HepG2 (cell line): ENCODE results near the gene HIBADH. TPM values are rescaled to one million over a fixed set of nuclear protein-coding genes. Genes with fewer than 3 reads are reported as not detected.

Source experiments
- CEBPB ChIP-seq: IDR thresholded peaks from 2 replicates; pipeline ENCODE4 v1.6.1; 2011; ENCODE audit warnings: low read depth, low read length, improper control_type of control experiment, borderline replicate concordance
- FOSL2 ChIP-seq: sonication (generic); formaldehyde crosslinking; IDR thresholded peaks from 2 replicates; pipeline ENCODE4 v1.4.0; 2020; ENCODE audit warnings: missing genetic modification reagents
- GATAD1 ChIP-seq: IDR thresholded peaks from 2 replicates; pipeline ENCODE4 v1.6.1; 2016; ENCODE audit warnings: missing genetic modification reagents, missing compliant biosample characterization
- HNF4A ChIP-seq: sonication (generic); formaldehyde crosslinking; IDR thresholded peaks from 2 replicates; pipeline ENCODE4 v1.4.0; 2020; ENCODE audit warnings: missing genetic modification reagents
- IRF2 ChIP-seq: IDR thresholded peaks from 2 replicates; pipeline ENCODE4 v1.6.1; 2018; ENCODE audit warnings: missing genetic modification reagents, missing compliant biosample characterization
- ISL2 ChIP-seq: sonication (generic); formaldehyde crosslinking; IDR thresholded peaks from 2 replicates; pipeline ENCODE4 v1.5.0; 2020; ENCODE audit warnings: missing genetic modification reagents
- JUNB ChIP-seq: sonication (generic); formaldehyde crosslinking; IDR thresholded peaks from 2 replicates; pipeline ENCODE4 v1.8.0; 2022; ENCODE audit warnings: missing genetic modification reagents, mild to moderate bottlenecking, borderline replicate concordance
- KDM5A ChIP-seq: fragments of 200-600 bp; sonication (generic); IDR thresholded peaks from 2 replicates; pipeline ENCODE4 v1.7.0; 2018; ENCODE audit warnings: antibody characterized with exemption, mild to moderate bottlenecking, low read length, borderline replicate concordance
- KDM6A ChIP-seq: IDR thresholded peaks from 2 replicates; pipeline ENCODE4 v1.6.1; 2016; ENCODE audit warnings: low read depth
- POGZ ChIP-seq: sonication (generic); formaldehyde crosslinking; IDR thresholded peaks from 2 replicates; pipeline ENCODE4 v1.4.0; 2020; ENCODE audit warnings: mild to moderate bottlenecking, missing genetic modification reagents
- PPARG ChIP-seq: conservative IDR thresholded peaks from 2 replicates; pipeline ENCODE4 v1.6.1; 2016; ENCODE audit warnings: missing biosample characterization, missing genetic modification reagents
- RFXANK ChIP-seq: IDR thresholded peaks from 2 replicates; pipeline ENCODE4 v1.6.1; 2016
- RXRA ChIP-seq: sonication (generic); formaldehyde crosslinking; IDR thresholded peaks from 2 replicates; pipeline ENCODE4 v1.5.1; 2020; ENCODE audit warnings: missing genetic modification reagents
- SOX5 ChIP-seq: IDR thresholded peaks from 2 replicates; pipeline ENCODE4 v1.6.1; 2016; ENCODE audit warnings: borderline replicate concordance
- SP5 ChIP-seq: IDR thresholded peaks from 2 replicates; pipeline ENCODE4 v1.6.1; 2016; ENCODE audit warnings: low read depth, borderline replicate concordance
- ZBTB7B ChIP-seq: sonication (generic); formaldehyde crosslinking; IDR thresholded peaks from 2 replicates; pipeline ENCODE4 v1.4.0; 2020; ENCODE audit warnings: missing genetic modification reagents
- ZFP36 ChIP-seq: fragments of 150-350 bp; IDR thresholded peaks from 2 replicates; pipeline ENCODE4 v1.6.1; 2018; ENCODE audit warnings: borderline replicate concordance, low read length, low read depth; ENCODE audit not compliant: partially characterized antibody
- ZNF124 ChIP-seq: sonication (generic); formaldehyde crosslinking; IDR thresholded peaks from 2 replicates; pipeline ENCODE4 v1.4.0; 2020; ENCODE audit warnings: missing genetic modification reagents
- ZNF331 ChIP-seq: sonication (generic); formaldehyde crosslinking; IDR thresholded peaks from 2 replicates; pipeline ENCODE4 v1.4.0; 2020; ENCODE audit warnings: missing genetic modification reagents
- ZNF503 ChIP-seq: sonication (generic); formaldehyde crosslinking; IDR thresholded peaks from 2 replicates; pipeline ENCODE4 v1.4.0; 2020; ENCODE audit warnings: missing genetic modification reagents
- ZNF644 ChIP-seq: IDR thresholded peaks from 2 replicates; pipeline ENCODE4 v1.6.1; 2016; ENCODE audit warnings: low read depth
- ZSCAN9 ChIP-seq: IDR thresholded peaks from 2 replicates; pipeline ENCODE4 v1.6.1; 2016; ENCODE audit warnings: borderline replicate concordance
- polyA plus RNA-seq, 8 experiments: library from polyadenylated mRNA; depleted of rRNA in 3 of 8; stranded (reverse) in 7 of 8; unstranded in 1 of 8; fragments of >200 nt; fragmentation: Illumina TruSeq in 4 of 8; extraction: Trizol in 4 of 8; gene quantifications; 2 replicates each; pipeline versions ENCODE4 v1.2.1 to v1.2.3, GENCODE V29; 2011 to 2016; ENCODE audit warnings: low read depth in 4 of 8, missing spikeins in 1 of 8, mixed read lengths in 1 of 8; ENCODE audit not compliant: insufficient read depth in 1 of 8
- total RNA-seq, 5 experiments: library from RNA; depleted of rRNA; stranded (reverse); fragments of >200 nt; fragmentation: Illumina TruSeq; extraction: Trizol; gene quantifications; 2 replicates each; pipeline ENCODE4 v1.2.3, GENCODE V29; 2016; ENCODE audit warnings: low read depth in 1 of 5
- TF ChIP-seq, protein P1 (sequence below), 2 experiments: IDR thresholded peaks; 2 replicates each; pipeline ENCODE4 v1.6.1; 2011 to 2012; ENCODE audit warnings: low read length in 2 of 2, borderline replicate concordance in 1 of 2, low read depth in 1 of 2, mild to moderate bottlenecking in 1 of 2, moderate library complexity in 1 of 2
- TF ChIP-seq, protein P2 (sequence below): sonication (generic); formaldehyde crosslinking; IDR thresholded peaks from 2 replicates; pipeline ENCODE4 v1.8.0; 2022; ENCODE audit warnings: missing genetic modification reagents, mild to moderate bottlenecking, borderline replicate concordance
- TF ChIP-seq, protein P3 (sequence below): sonication (generic); formaldehyde crosslinking; IDR thresholded peaks from 2 replicates; pipeline ENCODE4 v1.4.0; 2020; ENCODE audit warnings: mild to moderate bottlenecking, missing genetic modification reagents, borderline replicate concordance

HIBADH gene
- total and polyA plus RNA-seq, 2 of the 13 experiments (the other 11 are each of a cell fraction or from before 2014, with no cell fraction given): 49.9 to 59.5 TPM

DNA sequence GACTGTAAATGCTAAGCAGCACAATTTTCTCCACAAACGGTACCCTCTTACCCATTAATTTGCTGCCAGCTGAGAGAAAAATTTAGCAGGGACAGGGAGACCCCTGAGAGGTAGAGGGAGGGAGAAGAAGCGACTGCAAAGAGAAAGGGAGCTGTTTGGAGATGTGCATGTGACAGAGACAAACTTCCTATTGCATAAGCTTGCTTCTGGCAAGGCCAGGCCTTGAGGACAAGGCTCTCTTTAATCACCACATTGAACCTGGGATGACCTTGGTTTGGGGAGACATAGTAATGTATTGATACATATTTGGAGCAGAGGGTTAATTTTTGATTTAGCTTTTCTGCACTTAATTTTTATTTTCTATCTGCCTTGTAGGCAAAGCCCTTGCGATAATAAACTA lies 31.1 kb upstream of the HIBADH start (continued):
- TF ChIP-seq, protein P1, sequence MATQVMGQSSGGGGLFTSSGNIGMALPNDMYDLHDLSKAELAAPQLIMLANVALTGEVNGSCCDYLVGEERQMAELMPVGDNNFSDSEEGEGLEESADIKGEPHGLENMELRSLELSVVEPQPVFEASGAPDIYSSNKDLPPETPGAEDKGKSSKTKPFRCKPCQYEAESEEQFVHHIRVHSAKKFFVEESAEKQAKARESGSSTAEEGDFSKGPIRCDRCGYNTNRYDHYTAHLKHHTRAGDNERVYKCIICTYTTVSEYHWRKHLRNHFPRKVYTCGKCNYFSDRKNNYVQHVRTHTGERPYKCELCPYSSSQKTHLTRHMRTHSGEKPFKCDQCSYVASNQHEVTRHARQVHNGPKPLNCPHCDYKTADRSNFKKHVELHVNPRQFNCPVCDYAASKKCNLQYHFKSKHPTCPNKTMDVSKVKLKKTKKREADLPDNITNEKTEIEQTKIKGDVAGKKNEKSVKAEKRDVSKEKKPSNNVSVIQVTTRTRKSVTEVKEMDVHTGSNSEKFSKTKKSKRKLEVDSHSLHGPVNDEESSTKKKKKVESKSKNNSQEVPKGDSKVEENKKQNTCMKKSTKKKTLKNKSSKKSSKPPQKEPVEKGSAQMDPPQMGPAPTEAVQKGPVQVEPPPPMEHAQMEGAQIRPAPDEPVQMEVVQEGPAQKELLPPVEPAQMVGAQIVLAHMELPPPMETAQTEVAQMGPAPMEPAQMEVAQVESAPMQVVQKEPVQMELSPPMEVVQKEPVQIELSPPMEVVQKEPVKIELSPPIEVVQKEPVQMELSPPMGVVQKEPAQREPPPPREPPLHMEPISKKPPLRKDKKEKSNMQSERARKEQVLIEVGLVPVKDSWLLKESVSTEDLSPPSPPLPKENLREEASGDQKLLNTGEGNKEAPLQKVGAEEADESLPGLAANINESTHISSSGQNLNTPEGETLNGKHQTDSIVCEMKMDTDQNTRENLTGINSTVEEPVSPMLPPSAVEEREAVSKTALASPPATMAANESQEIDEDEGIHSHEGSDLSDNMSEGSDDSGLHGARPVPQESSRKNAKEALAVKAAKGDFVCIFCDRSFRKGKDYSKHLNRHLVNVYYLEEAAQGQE (IDR thresholded peaks at IDR 0.05; ENCODE audit: borderline replicate concordance in 1 of 2, low read depth in 1 of 2, low read length in 2 of 2): no peak
- TF ChIP-seq SP5 (CRISPR knock-in tag) (peak; percentile 29; the same call in 1 of the 2 replicates), ZSCAN9 (CRISPR knock-in tag) (0 out of 2 replicates have a peak, but pooled peaks have one; percentile 36), ZNF124 (CRISPR knock-in tag) (peak; percentile 41; the same call in 1 of the 2 replicates), KDM5A (no peak), ISL2 (peak; percentile 43; the same call in 1 of the 2 replicates), POGZ (CRISPR knock-in tag) (peak; percentile 70), RXRA (peak; percentile 89; the same call in 1 of the 2 replicates), HNF4A (CRISPR knock-in tag) (peak; percentile 57; the same call in 1 of the 2 replicates), CEBPB (peak; percentile 83), JUNB (CRISPR knock-in tag) (no peak), ZNF331 (CRISPR knock-in tag) (peak; percentile 89), IRF2 (peak; percentile 37; the same call in 1 of the 2 replicates), ZNF644 (CRISPR knock-in tag) (peak; percentile 92), PPARG (CRISPR knock-in tag) (peak; percentile 74), SOX5 (CRISPR knock-in tag) (peak; percentile 75; the same call in 1 of the 2 replicates), ZNF503 (CRISPR knock-in tag) (peak; percentile 37; the same call in 1 of the 2 replicates), ZBTB7B (CRISPR knock-in tag) (peak; percentile 59; the same call in 1 of the 2 replicates), KDM6A (CRISPR knock-in tag) (peak; percentile 56; the same call in 1 of the 2 replicates), GATAD1 (peak; percentile 23; the same call in 1 of the 2 replicates), RFXANK (CRISPR knock-in tag) (no peak), ZFP36 (no peak), FOSL2 (peak; percentile 71)
- TF ChIP-seq, protein P2, sequence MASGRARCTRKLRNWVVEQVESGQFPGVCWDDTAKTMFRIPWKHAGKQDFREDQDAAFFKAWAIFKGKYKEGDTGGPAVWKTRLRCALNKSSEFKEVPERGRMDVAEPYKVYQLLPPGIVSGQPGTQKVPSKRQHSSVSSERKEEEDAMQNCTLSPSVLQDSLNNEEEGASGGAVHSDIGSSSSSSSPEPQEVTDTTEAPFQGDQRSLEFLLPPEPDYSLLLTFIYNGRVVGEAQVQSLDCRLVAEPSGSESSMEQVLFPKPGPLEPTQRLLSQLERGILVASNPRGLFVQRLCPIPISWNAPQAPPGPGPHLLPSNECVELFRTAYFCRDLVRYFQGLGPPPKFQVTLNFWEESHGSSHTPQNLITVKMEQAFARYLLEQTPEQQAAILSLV (CRISPR knock-in tag): no peak
- TF ChIP-seq, protein P3, sequence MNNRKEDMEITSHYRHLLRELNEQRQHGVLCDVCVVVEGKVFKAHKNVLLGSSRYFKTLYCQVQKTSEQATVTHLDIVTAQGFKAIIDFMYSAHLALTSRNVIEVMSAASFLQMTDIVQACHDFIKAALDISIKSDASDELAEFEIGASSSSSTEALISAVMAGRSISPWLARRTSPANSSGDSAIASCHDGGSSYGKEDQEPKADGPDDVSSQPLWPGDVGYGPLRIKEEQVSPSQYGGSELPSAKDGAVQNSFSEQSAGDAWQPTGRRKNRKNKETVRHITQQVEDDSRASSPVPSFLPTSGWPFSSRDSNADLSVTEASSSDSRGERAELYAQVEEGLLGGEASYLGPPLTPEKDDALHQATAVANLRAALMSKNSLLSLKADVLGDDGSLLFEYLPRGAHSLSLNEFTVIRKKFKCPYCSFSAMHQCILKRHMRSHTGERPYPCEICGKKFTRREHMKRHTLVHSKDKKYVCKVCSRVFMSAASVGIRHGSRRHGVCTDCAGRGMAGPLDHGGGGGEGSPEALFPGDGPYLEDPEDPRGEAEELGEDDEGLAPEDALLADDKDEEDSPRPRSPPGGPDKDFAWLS (CRISPR knock-in tag): no peak
